ENCODE measurements around the gene PEDS1. TPM values are rescaled to one million over a fixed set of nuclear protein-coding genes. Genes with fewer than 3 reads are reported as not detected.

PEDS1 gene
- total RNA-seq, 1 experiment from 2014 or later = 37.7 TPM

DNA sequence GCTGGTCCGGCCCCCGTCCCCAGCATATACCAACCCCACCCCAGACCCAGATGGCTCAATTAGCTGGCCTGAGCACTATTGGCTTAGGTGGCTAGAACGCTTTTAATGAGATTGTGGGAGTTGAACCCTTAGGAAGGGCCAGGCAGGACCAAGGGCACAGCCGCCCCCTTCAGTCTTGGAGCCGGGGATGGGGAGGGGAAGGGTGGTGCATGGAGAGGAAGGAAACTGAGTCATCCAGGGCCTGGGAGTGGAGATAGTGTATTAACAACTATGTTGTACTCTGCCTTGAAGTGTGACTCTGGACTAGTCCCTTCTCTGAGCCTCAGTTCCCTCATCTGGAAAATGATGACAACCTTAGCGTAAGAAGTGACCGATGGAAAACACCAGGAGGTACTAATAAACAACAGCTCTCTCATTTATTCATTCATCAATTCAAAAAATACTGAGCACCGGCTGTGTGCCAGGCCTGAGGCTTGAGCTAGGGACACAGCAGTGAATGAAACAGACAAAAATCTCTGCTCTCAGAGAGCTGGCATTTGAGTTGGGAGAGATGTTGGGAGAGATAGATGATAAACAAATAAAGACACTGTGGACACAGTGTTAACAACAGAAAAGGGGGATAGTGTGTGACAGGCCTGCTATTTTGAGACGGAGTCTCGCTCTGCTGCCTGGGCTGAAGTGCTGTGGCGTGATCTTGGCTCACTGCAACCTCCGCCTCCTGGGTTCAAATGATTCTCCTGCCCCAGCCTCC, 11.5 kb downstream of the PEDS1 start:
- Histone ChIP-seq H3K36me3 (ENCODE audit: low read depth) (peaks cover 21% of the 10 kb centered on the region; the same call in 1 of the 2 replicates), H3K79me2 (ENCODE audit: low read depth) (peaks cover 72% of the 10 kb centered on the region)
- BruUV-seq (replicated peaks) = no TSS peak

DNA sequence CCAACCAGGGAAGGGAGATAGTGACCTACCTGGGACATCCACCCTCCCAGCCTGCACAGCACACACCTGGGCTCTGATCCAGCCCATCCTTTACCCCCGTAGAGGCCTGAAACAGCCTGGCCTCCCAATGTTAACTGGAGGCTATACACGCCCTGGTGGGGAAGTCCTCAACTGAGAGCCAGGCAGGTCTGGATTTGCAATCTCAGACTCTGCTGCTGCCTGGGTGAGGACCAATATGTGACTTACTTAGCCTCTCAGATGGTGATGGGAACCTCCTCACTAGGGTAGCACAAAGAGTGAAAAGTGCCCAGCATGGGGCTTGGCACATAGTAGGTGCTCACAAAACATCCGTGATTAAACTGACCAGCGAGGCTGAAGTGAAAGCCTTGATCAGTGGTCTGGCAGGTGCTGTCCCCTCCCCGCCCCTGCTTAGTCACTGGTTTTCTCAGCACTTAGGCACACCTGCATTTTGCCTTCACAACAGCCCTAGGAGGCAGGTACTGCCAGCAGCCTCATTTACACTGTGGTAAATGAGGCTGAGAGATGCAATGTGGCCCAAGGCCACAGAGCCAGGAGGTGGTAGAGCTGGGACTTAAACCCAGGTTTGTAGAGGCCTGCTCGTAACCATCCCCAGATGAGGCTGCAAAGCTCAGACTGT, 12.4 kb downstream of the PEDS1 start:
- no peaks in the 10 kb centered on the region for H3K27me3 ChIP-seq (ENCODE audit: insufficient read depth, low read depth)
- no peaks in the 10 kb centered on the region for H3K9me3 ChIP-seq (ENCODE audit: insufficient read depth, low read depth)
- H3K4me3 ChIP-seq = no peak overlapping the region
- peaks cover 49% of the 10 kb centered on the region for H3K4me1 ChIP-seq (replicated peaks; ENCODE audit: insufficient read depth)
- DNase-seq = no peak
- no peaks in the 10 kb centered on the region for H4K20me1 ChIP-seq (ENCODE audit: insufficient read depth)
- H3K36me3 ChIP-seq (ENCODE audit: low read depth) = peaks cover 22% of the 10 kb centered on the region; the same call in 1 of the 2 replicates
- no peak overlapping the region for H3K4me2 ChIP-seq
- H3K79me2 ChIP-seq (ENCODE audit: low read depth) = peaks cover 67% of the 10 kb centered on the region
- BruUV-seq (replicated peaks) = no TSS peak
- TF ChIP-seq, protein P1, sequence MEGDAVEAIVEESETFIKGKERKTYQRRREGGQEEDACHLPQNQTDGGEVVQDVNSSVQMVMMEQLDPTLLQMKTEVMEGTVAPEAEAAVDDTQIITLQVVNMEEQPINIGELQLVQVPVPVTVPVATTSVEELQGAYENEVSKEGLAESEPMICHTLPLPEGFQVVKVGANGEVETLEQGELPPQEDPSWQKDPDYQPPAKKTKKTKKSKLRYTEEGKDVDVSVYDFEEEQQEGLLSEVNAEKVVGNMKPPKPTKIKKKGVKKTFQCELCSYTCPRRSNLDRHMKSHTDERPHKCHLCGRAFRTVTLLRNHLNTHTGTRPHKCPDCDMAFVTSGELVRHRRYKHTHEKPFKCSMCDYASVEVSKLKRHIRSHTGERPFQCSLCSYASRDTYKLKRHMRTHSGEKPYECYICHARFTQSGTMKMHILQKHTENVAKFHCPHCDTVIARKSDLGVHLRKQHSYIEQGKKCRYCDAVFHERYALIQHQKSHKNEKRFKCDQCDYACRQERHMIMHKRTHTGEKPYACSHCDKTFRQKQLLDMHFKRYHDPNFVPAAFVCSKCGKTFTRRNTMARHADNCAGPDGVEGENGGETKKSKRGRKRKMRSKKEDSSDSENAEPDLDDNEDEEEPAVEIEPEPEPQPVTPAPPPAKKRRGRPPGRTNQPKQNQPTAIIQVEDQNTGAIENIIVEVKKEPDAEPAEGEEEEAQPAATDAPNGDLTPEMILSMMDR (conservative IDR thresholded peaks at IDR 0.05) = no peak
- TF ChIP-seq EZH2 (IDR thresholded peaks at IDR 0.05; ENCODE audit: low read depth) = no peak
- no peak overlapping the region for H2AFZ ChIP-seq
- intact Hi-C loops (cut with micrococcal nuclease; ENCODE audit: unreplicated experiment) = no loop called here
- H3F3A ChIP-seq (ENCODE audit: insufficient read depth, low read depth) = peaks cover 34% of the 10 kb centered on the region
- ChIA-PET POLR2A (ENCODE audit: unreplicated experiment) (no interaction called here), CTCF (no interaction called here)
- no peaks in the 10 kb centered on the region for H3K9me2 ChIP-seq (ENCODE audit: insufficient read depth)
- no peak overlapping the region for H3K27ac ChIP-seq

More for the DNA sequence above, 11.5 kb downstream of the PEDS1 start:
- DNase-seq = no peak
- Histone ChIP-seq H3K4me1 (replicated peaks; ENCODE audit: insufficient read depth) (peaks cover 57% of the 10 kb centered on the region), H3K27me3 (ENCODE audit: insufficient read depth, low read depth) (no peaks in the 10 kb centered on the region), H4K20me1 (ENCODE audit: insufficient read depth) (no peaks in the 10 kb centered on the region), H3K9me3 (ENCODE audit: insufficient read depth, low read depth) (no peaks in the 10 kb centered on the region), H3K27ac (no peak overlapping the region), H3K9me2 (ENCODE audit: insufficient read depth) (no peaks in the 10 kb centered on the region), H2AFZ (no peak overlapping the region), H3F3A (ENCODE audit: insufficient read depth, low read depth) (peaks cover 40% of the 10 kb centered on the region), H3K4me2 (no peak overlapping the region), H3K4me3 (no peak overlapping the region)
- intact Hi-C loops (cut with micrococcal nuclease; ENCODE audit: unreplicated experiment) = no loop called here
- no peak for TF ChIP-seq EZH2 (IDR thresholded peaks at IDR 0.05; ENCODE audit: low read depth)
- TF ChIP-seq, protein P1 (conservative IDR thresholded peaks at IDR 0.05) = no peak
- ChIA-PET POLR2A (ENCODE audit: unreplicated experiment) (no interaction called here), CTCF (no interaction called here)

DNA sequence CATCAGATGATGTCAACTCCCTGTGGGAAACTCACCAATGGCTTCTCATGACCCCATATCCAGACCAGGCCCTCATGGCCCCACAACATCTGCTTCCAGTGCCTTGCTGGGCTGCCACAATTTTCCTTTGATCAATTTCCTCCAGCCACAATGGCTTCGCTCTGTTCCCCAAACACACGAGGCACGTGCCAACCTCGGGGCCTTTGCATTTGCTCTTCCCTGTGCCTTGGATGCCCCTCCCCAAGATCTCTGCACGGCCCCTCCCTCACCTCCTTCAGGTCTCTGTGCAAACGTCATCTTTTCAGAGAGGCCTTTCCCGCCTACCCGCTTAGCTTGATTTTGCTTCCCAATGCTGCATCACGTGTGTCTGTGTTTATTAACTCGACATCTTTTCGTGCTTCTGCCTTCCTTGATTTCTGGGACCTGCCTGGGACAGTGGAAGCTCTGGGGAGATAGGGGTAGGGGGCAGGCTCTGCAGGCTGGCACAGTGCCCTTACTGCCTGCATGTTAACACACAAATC, 13.1 kb downstream of the PEDS1 start:
- Histone ChIP-seq H3K36me3 (ENCODE audit: low read depth) (peaks cover 25% of the 10 kb centered on the region; the same call in 1 of the 2 replicates), H4K20me1 (ENCODE audit: insufficient read depth) (no peaks in the 10 kb centered on the region), H3K9me2 (ENCODE audit: insufficient read depth) (no peaks in the 10 kb centered on the region), H3F3A (ENCODE audit: insufficient read depth, low read depth) (peaks cover 32% of the 10 kb centered on the region), H3K79me2 (ENCODE audit: low read depth) (peaks cover 60% of the 10 kb centered on the region), H3K27me3 (ENCODE audit: insufficient read depth, low read depth) (no peaks in the 10 kb centered on the region), H3K27ac (no peak overlapping the region), H3K4me1 (replicated peaks; ENCODE audit: insufficient read depth) (peaks cover 42% of the 10 kb centered on the region), H3K9me3 (ENCODE audit: insufficient read depth, low read depth) (no peaks in the 10 kb centered on the region), H3K4me3 (no peak overlapping the region), H2AFZ (no peak overlapping the region), H3K4me2 (no peak overlapping the region)
- ChIA-PET POLR2A (ENCODE audit: unreplicated experiment) (no interaction called here), CTCF (no interaction called here)
- TF ChIP-seq, protein P1 (conservative IDR thresholded peaks at IDR 0.05) = no peak
- no peak for TF ChIP-seq EZH2 (IDR thresholded peaks at IDR 0.05; ENCODE audit: low read depth)
- no peak for DNase-seq
- BruUV-seq (replicated peaks) = no TSS peak
- intact Hi-C loops (cut with micrococcal nuclease; ENCODE audit: unreplicated experiment) = no loop called here

All from PC-9 (cell line).